Measurements from ENCODE around the gene TAPT1.

The TAPT1 gene

GRCh38 chr4:16133406-16133805, 92.9 kb downstream of the TAPT1 start:
- H3K4me3 ChIP-seq (ENCODE audit: low read depth, low read length): no peak overlapping the region
- TF ChIP-seq CTCF (IDR thresholded peaks at IDR 0.05; ENCODE audit: low read depth, low read length): no peak

- no peak for TF ChIP-seq CTCF (IDR thresholded peaks at IDR 0.05; ENCODE audit: low read depth, low read length)
Measured at GRCh38 chr4:16131293-16131692, 95.0 kb downstream of the TAPT1 start.

GRCh38 chr4:16129336-16129735, 96.9 kb downstream of the TAPT1 start:
- TF ChIP-seq CTCF (IDR thresholded peaks at IDR 0.05; ENCODE audit: low read depth, low read length): no peak
- H3K4me3 ChIP-seq (ENCODE audit: low read depth, low read length): no peak overlapping the region

More at GRCh38 chr4:16131293-16131692, 95.0 kb downstream of the TAPT1 start:
- no peak overlapping the region for H3K4me3 ChIP-seq (ENCODE audit: low read depth, low read length)

GRCh38 chr4:16126714-16127113, 99.6 kb downstream of the TAPT1 start:
- no peak for TF ChIP-seq CTCF (IDR thresholded peaks at IDR 0.05; ENCODE audit: low read depth, low read length)

GRCh38 chr4:16125571-16126445, 100.5 kb downstream of the TAPT1 start:
- no peak overlapping the region for H3K4me3 ChIP-seq (ENCODE audit: low read depth, low read length)
- no peak for TF ChIP-seq CTCF (IDR thresholded peaks at IDR 0.05; ENCODE audit: low read depth, low read length)

More at GRCh38 chr4:16126714-16127113, 99.6 kb downstream of the TAPT1 start:
- no peak overlapping the region for H3K4me3 ChIP-seq (ENCODE audit: low read depth, low read length)

- no peak for TF ChIP-seq CTCF (IDR thresholded peaks at IDR 0.05; ENCODE audit: low read depth, low read length)
- H3K4me3 ChIP-seq (ENCODE audit: low read depth, low read length): no peak overlapping the region
Measured at GRCh38 chr4:16124232-16124631, 102.0 kb downstream of the TAPT1 start.

GRCh38 chr4:16123356-16124084, 102.8 kb downstream of the TAPT1 start:
- H3K4me3 ChIP-seq (ENCODE audit: low read depth, low read length): no peak overlapping the region
- TF ChIP-seq CTCF (IDR thresholded peaks at IDR 0.05; ENCODE audit: low read depth, low read length): no peak
